Upper lobe of left lung (tissue), 4 donors: ENCODE data around the gene SYF2.

Source experiments
- EP300 ChIP-seq, 4 donors: sonication (generic); formaldehyde crosslinking; IDR thresholded peaks; one replicate each; pipeline ENCODE4 v1.5.1; 2017; ENCODE audit warnings: antibody characterized with exemption in 4 of 4, control low read depth in 2 of 4
- POLR2AphosphoS5 ChIP-seq, 2 donors: sonication (generic); formaldehyde crosslinking; IDR thresholded peaks; one replicate each; pipeline ENCODE4 v1.5.1; 2017; ENCODE audit warnings: antibody characterized with exemption in 2 of 2

GRCh38 chr1:25255706-25256577 is 23.6 kb upstream of the SYF2 start:
- TF ChIP-seq POLR2AphosphoS5 (IDR thresholded peaks at IDR 0.05) (no peak), EP300 (IDR thresholded peaks at IDR 0.05) (no peak)
